HepG2 (cell line): ENCODE results near the gene IDUA. TPM values are rescaled to one million over a fixed set of nuclear protein-coding genes. Genes with fewer than 3 reads are reported as not detected.
A peak's percentile ranks its signal among the peaks of the same experiment; 100 is the strongest.

Experiments
- ARNT ChIP-seq: fragments of 450-650 bp; IDR thresholded peaks from 2 replicates; pipeline ENCODE4 v1.6.1; 2017
- ARNT2 ChIP-seq: sonication (generic); formaldehyde crosslinking; IDR thresholded peaks from 2 replicates; pipeline ENCODE4 v1.8.0; 2022; ENCODE audit warnings: mild to moderate bottlenecking, low read depth, missing genetic modification reagents, moderate library complexity
- CBFB ChIP-seq: sonication (generic); formaldehyde crosslinking; IDR thresholded peaks from 2 replicates; pipeline ENCODE4 v1.4.0; 2020; ENCODE audit warnings: missing genetic modification reagents
- FOXO1 ChIP-seq: sonication (generic); formaldehyde crosslinking; IDR thresholded peaks from 2 replicates; pipeline ENCODE4 v1.4.0; 2020; ENCODE audit warnings: missing genetic modification reagents
- GATAD1 ChIP-seq: IDR thresholded peaks from 2 replicates; pipeline ENCODE4 v1.6.1; 2016; ENCODE audit warnings: missing genetic modification reagents, missing compliant biosample characterization
- GLI4 ChIP-seq: sonication (generic); formaldehyde crosslinking; IDR thresholded peaks from 2 replicates; pipeline ENCODE4 v1.5.1; 2020; ENCODE audit warnings: missing genetic modification reagents, mild to moderate bottlenecking, moderate library complexity, borderline replicate concordance
- LCORL ChIP-seq, 2 experiments: fragments of 450-650 bp in 1 of 2; sonication (generic) in 1 of 2; formaldehyde crosslinking in 1 of 2; IDR thresholded peaks; 2 replicates each; pipeline versions ENCODE4 v1.5.0 to v1.6.1; 2017 to 2020; ENCODE audit warnings: antibody characterized with exemption in 1 of 2, missing genetic modification reagents in 1 of 2
- MAFK ChIP-seq, 2 experiments: IDR thresholded peaks in 1 of 2; conservative IDR thresholded peaks in 1 of 2; 2 replicates each; pipeline ENCODE4 v1.6.1; 2011; ENCODE audit warnings: improper control_type of control experiment in 2 of 2, low read length in 2 of 2
- MXD4 ChIP-seq: IDR thresholded peaks from 2 replicates; pipeline ENCODE4 v1.6.1; 2016; ENCODE audit warnings: mild to moderate bottlenecking, missing biosample characterization, missing genetic modification reagents
- NFE2 ChIP-seq: sonication (generic); formaldehyde crosslinking; IDR thresholded peaks from 2 replicates; pipeline ENCODE4 v1.4.0; 2020; ENCODE audit warnings: missing genetic modification reagents
- NFE2L2 ChIP-seq: fragments of 150-350 bp; IDR thresholded peaks from 2 replicates; pipeline ENCODE4 v1.6.1; 2014; ENCODE audit warnings: low read length
- NR2F6 ChIP-seq, 2 experiments: IDR thresholded peaks; 2 replicates each; pipeline ENCODE4 v1.6.1; 2016; ENCODE audit warnings: antibody characterized with exemption in 1 of 2, mild to moderate bottlenecking in 1 of 2
- ONECUT2 ChIP-seq: sonication (generic); formaldehyde crosslinking; IDR thresholded peaks from 2 replicates; pipeline ENCODE4 v1.4.0; 2020; ENCODE audit warnings: missing genetic modification reagents
- POLR2AphosphoS5 ChIP-seq: IDR thresholded peaks from 2 replicates; pipeline ENCODE4 v1.6.1; 2012; ENCODE audit warnings: low read depth, low read length
- RBFOX2 ChIP-seq: fragments of 200-400 bp; formaldehyde crosslinking; IDR thresholded peaks from 2 replicates; pipeline ENCODE4 v1.6.1; 2017; ENCODE audit warnings: low read depth, mild to moderate bottlenecking, low read length
- SIN3A ChIP-seq: IDR thresholded peaks from 2 replicates; pipeline ENCODE4 v1.6.1; 2011; ENCODE audit warnings: low read depth, mild to moderate bottlenecking, control low read depth, low read length, borderline replicate concordance
- STAG1 ChIP-seq: sonication (generic); formaldehyde crosslinking; IDR thresholded peaks from 2 replicates; pipeline ENCODE4 v1.4.0; 2020; ENCODE audit warnings: missing genetic modification reagents
- TFE3 ChIP-seq: IDR thresholded peaks from 2 replicates; pipeline ENCODE4 v1.6.1; 2016
- TP53 ChIP-seq: sonication (generic); formaldehyde crosslinking; conservative IDR thresholded peaks from 2 replicates; pipeline ENCODE4 v1.4.0; 2020; ENCODE audit warnings: missing genetic modification reagents
- ZKSCAN8 ChIP-seq: IDR thresholded peaks from 2 replicates; pipeline ENCODE4 v1.6.1; 2016; ENCODE audit warnings: borderline replicate concordance, missing genetic modification reagents, missing compliant biosample characterization
- ZMAT5 ChIP-seq: sonication (generic); formaldehyde crosslinking; IDR thresholded peaks from 2 replicates; pipeline ENCODE4 v1.5.0; 2020; ENCODE audit warnings: mild to moderate bottlenecking, low read depth, missing genetic modification reagents, borderline replicate concordance
- ZNF124 ChIP-seq: sonication (generic); formaldehyde crosslinking; IDR thresholded peaks from 2 replicates; pipeline ENCODE4 v1.4.0; 2020; ENCODE audit warnings: missing genetic modification reagents
- ZNF143 ChIP-seq: sonication (generic); formaldehyde crosslinking; IDR thresholded peaks from 2 replicates; pipeline ENCODE4 v1.4.0; 2020; ENCODE audit warnings: missing genetic modification reagents
- ZNF292 ChIP-seq: sonication (generic); formaldehyde crosslinking; IDR thresholded peaks from 2 replicates; pipeline ENCODE4 v1.8.1; 2022; ENCODE audit warnings: mild to moderate bottlenecking, low read depth, missing genetic modification reagents, borderline replicate concordance
- ZNF414 ChIP-seq: sonication (generic); formaldehyde crosslinking; IDR thresholded peaks from 2 replicates; pipeline ENCODE4 v1.5.0; 2020; ENCODE audit warnings: missing genetic modification reagents
- ZNF614 ChIP-seq: IDR thresholded peaks from 2 replicates; pipeline ENCODE4 v1.6.1; 2018; ENCODE audit warnings: missing biosample characterization, missing genetic modification reagents, inconsistent platforms, borderline replicate concordance
- ZNF788 ChIP-seq: sonication (generic); formaldehyde crosslinking; IDR thresholded peaks from 2 replicates; pipeline ENCODE4 v1.5.0; 2020; ENCODE audit warnings: mild to moderate bottlenecking, missing genetic modification reagents, borderline replicate concordance
- polyA plus RNA-seq, 8 experiments: library from polyadenylated mRNA; depleted of rRNA in 3 of 8; stranded (reverse) in 7 of 8; unstranded in 1 of 8; fragments of >200 nt; fragmentation: Illumina TruSeq in 4 of 8; extraction: Trizol in 4 of 8; gene quantifications; 2 replicates each; pipeline versions ENCODE4 v1.2.1 to v1.2.3, GENCODE V29; 2011 to 2016; ENCODE audit warnings: low read depth in 4 of 8, missing spikeins in 1 of 8, mixed read lengths in 1 of 8; ENCODE audit not compliant: insufficient read depth in 1 of 8
- total RNA-seq, 5 experiments: library from RNA; depleted of rRNA; stranded (reverse); fragments of >200 nt; fragmentation: Illumina TruSeq; extraction: Trizol; gene quantifications; 2 replicates each; pipeline ENCODE4 v1.2.3, GENCODE V29; 2016; ENCODE audit warnings: low read depth in 1 of 5

Gene IDUA
- total and polyA plus RNA-seq, 2 of the 13 experiments (the other 11 are each of a cell fraction or from before 2014, with no cell fraction given) = 0.77 to 1.0 TPM

- TF ChIP-seq TFE3 (CRISPR knock-in tag) (peak; percentile 70; the same call in 1 of the 2 replicates), FOXO1 (CRISPR knock-in tag) (peak; percentile 48), ZNF414 (CRISPR knock-in tag) (peak; percentile 86), NFE2 (CRISPR knock-in tag) (peak; percentile 90), ARNT2 (peak; percentile 42; the same call in 1 of the 2 replicates), NR2F6 (IDR thresholded peaks at IDR 0.05) (no peak; the same call in 1 of the 2 replicates), NR2F6 (CRISPR knock-in tag; IDR thresholded peaks at IDR 0.05) (peak; percentile 69), MXD4 (CRISPR knock-in tag) (peak; percentile 74; the same call in 1 of the 2 replicates), ZNF614 (CRISPR knock-in tag) (peak; percentile 94; the same call in 1 of the 2 replicates), NFE2L2 (peak; percentile 99), ZKSCAN8 (CRISPR knock-in tag) (no peak), STAG1 (CRISPR knock-in tag) (peak; percentile 10; the same call in 1 of the 2 replicates), ZMAT5 (CRISPR knock-in tag) (0 out of 2 replicates have a peak, but pooled peaks have one; percentile 45), MAFK (conservative IDR thresholded peaks at IDR 0.05 in 1 of 2, IDR thresholded peaks at IDR 0.05 in 1 of 2; ENCODE audit: low read length in 2 of 2) (peak; percentile 100), GLI4 (CRISPR knock-in tag) (peak; percentile 81; the same call in 1 of the 2 replicates), GATAD1 (CRISPR knock-in tag) (peak; percentile 15; the same call in 1 of the 2 replicates), ARNT (no peak), LCORL (IDR thresholded peaks at IDR 0.05) (no peak), LCORL (CRISPR knock-in tag; IDR thresholded peaks at IDR 0.05) (peak; percentile 72; the same call in 1 of the 2 replicates), ONECUT2 (CRISPR knock-in tag) (no peak), ZNF292 (CRISPR knock-in tag) (peak; percentile 48; the same call in 1 of the 2 replicates), TP53 (0 out of 2 replicates have a peak, but pooled peaks have one; percentile 14), ZNF124 (CRISPR knock-in tag) (peak; percentile 19; the same call in 1 of the 2 replicates), CBFB (CRISPR knock-in tag) (peak; percentile 11; the same call in 1 of the 2 replicates), ZNF143 (no peak), POLR2AphosphoS5 (peak; percentile 45; the same call in 1 of the 2 replicates), RBFOX2 (peak; percentile 78), ZNF788 (CRISPR knock-in tag) (peak; percentile 73), SIN3A (peak; percentile 87; the same call in 1 of the 2 replicates)
These were observed 6.5 kb downstream of the IDUA start, which contains the start of gene SLC26A1 (continued) for GRCh38 chr4:993111-994029.
